HG02623 (cell line): ENCODE measurements around the gene CLN5.
A peak's percentile ranks its signal among the peaks of the same experiment; 100 is the strongest.
"Not testable (repeated sequence)": the region's sequence is repeated elsewhere in the genome, so short reads cannot be mapped to it uniquely, and the experiment has no call there.

Source experiments
- ATAC-seq: cut with Tn5 transposase; IDR thresholded peaks from one replicate; pipeline ENCODE4 v1.9.1; 2021; ENCODE audit warnings: moderate library complexity; ENCODE audit not compliant: unreplicated experiment

The CLN5 gene

DNA sequence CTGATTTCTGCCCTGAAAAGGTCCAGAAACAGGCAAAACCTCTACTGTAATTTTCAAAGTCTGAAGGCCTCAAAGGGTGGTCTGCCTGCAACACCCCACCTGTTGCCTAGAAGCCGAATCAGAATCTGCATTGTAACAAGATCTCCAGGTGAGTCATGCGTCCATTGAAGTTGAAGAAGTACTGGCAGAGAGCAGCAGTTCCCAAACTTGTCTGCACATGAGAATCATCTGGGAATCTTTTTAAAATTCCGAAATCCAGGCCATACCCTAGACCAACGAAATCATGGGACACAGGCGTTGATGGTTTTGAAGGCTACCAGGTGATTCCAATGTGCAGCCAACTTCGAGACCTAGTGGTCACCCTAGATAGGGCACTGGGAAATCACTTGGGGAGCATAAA lies 16.0 kb upstream of the CLN5 start:
- ATAC-seq = no peak

DNA sequence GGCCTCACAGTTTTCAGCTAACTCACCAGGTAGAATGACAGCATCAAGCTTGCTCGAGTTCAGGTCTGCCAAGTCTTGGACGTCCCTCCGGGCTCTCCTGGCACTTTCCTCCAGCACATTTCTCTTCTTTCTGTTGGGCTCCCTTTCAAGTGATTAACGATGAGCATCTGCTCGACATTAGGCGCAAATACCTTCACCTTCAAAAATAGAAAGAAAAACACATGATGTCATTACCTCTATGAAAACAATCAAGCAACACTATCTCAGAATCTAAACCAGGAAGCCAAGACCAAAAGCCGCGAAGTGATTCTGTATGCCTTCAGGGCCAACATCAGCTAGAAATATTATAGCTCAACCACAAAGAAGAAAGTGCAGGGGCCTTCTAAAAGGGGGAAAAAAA lies 15.4 kb upstream of the CLN5 start:
- no peak for ATAC-seq

- ATAC-seq = no peak
These were observed 15.0 kb upstream of the CLN5 start for GRCh38 chr13:76976929-76977328.

DNA sequence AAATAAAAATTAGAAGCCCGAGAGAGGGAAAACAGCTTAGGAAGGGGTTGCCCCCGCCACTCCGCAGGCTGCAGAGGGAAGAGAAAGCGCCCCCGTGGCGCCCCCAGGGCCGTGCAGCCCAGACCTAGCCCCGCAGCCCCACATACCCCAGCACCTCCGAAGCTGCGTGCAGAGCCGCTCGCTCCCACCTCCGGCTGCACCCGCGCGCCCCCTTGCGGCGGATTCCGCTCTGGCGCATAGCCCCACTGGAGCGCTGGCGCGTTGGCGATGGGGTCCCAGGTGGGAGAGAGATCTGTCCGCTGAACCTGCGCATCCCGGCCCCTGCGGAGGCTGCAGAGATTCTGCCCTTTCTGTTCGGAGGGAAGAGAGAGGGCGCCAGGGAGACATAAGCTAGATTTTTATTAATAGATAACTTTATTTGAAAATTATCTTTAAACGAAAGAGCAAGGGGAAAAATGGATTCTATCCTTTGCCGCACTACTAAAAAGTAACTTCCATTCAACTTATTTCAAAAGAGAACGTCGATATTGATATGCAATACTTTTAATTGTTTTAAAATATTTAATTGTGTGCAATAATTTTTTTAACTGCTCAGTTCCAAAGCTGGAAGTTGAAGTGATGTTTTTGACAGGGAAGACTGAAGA lies 11.7 kb upstream of the CLN5 start:
- peak; percentile 100 for ATAC-seq

DNA sequence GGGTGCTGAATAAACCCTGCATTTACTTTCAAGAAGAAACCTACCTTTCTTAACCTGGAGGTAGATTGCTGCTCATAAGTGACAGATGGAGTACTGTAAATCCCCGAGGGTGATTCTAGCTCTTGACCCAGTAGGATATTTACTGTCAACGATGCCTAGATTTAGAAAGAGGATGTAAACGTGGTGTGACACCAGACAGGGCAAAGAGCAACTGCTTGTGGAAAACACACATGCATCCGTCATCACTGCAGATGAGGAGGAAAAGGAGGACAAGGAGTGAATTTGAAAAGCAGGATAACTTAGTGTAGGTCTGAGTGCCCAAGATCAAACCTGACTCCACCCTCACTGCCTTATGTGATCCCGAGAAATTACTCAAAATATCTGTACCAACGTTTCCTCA lies 9.8 kb upstream of the CLN5 start:
- ATAC-seq = no peak

- ATAC-seq = no peak
These were observed 8.2 kb upstream of the CLN5 start for GRCh38 chr13:76983676-76984075.

DNA sequence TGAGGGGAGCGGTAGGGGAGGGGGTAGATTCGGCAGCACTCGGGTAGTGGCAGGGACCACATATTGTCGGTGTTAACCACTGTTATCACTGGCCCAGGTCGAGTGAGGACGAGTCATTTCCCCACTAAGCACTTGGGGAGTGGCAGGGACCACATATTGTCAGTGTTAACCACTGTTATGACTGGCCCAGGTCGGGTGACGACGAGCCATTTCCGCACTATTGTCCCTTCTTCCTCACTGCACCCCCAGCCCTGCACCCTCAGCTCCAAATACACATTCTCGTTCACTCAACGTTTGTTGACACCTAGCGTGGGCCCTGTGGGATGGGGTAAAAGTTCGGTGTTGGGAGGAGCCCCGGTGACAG lies 467 bp upstream of the CLN5 start:
- peak; percentile 36 for ATAC-seq

- ATAC-seq = no peak
These were observed 694 bp downstream of the CLN5 start for GRCh38 chr13:76992548-76993001.

DNA sequence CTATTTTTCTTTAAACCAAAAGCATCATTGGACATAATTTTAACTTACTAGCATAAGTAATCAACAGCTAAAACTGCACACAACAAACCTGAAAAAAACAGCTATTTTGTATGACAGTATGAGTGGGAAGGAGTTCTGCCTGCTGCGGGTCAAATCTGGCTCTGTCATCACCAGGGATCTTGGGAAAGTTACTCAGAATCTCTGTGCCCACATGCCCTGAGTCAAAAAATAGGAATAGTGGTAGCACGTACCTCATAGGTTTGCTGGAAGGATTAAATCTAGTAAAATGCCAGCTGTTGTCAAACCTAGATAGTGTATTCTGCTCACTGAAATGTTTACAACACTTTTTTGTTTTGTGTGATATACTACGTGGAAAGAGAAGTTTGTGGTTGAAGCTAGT lies 1.1 kb downstream of the CLN5 start:
- no peak for ATAC-seq

DNA sequence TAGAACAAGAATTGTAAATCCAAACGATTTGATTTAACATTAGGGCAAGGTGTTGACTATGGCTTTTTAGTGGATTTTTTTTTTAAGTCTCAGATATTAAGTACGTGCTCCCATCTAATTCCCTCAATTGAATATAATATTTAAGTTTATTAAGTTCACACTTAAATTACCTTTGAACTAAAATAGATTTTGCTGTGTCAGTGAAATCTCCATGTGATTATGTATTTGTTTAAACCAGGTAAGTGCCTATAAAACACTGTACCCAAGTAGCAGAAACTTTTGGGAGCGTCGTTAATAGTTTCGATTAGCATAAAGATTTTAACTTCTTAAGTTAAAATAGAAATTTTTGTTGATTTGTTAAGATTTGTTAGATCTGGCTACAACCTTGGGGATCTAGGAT lies 1.6 kb downstream of the CLN5 start:
- no peak for ATAC-seq

- ATAC-seq = no peak
These were observed 2.4 kb downstream of the CLN5 start for GRCh38 chr13:76994281-76994680.

GRCh38 chr13:77000475-77000874 lies 8.6 kb downstream of the CLN5 start:
- ATAC-seq = no peak

- no peak for ATAC-seq
These were observed 9.7 kb downstream of the CLN5 start for GRCh38 chr13:77001540-77001939.

- no peak for ATAC-seq
These were observed 10.2 kb downstream of the CLN5 start for GRCh38 chr13:77001963-77002587.

DNA sequence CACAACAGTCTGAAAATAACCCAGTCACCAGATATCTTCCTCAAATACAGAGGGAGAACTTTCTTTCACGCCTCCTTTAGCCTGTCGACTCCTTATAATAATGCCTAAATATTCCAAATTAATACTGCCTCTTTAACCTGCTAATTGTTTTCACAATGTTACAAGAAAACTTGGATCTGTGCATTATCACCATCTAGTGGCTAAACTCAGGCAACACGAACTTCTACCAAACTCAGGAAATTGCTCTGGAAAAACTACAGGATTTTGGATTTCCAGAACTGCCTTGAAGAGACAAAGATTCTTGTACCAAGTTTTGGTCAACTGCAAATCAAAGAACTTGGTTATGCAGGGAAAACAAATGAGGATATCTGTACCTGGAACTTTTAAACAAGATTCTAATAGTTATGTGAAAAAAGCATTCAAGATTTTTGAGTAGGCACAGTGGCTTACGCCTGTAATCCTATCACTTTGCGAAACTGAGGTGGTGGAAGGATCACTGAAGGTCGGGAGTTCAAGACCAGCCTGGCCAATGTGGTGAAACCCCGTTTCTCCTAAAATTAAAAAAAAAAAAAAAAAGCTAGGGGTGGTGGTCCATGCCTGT lies 10.8 kb downstream of the CLN5 start:
- ATAC-seq = no peak

DNA sequence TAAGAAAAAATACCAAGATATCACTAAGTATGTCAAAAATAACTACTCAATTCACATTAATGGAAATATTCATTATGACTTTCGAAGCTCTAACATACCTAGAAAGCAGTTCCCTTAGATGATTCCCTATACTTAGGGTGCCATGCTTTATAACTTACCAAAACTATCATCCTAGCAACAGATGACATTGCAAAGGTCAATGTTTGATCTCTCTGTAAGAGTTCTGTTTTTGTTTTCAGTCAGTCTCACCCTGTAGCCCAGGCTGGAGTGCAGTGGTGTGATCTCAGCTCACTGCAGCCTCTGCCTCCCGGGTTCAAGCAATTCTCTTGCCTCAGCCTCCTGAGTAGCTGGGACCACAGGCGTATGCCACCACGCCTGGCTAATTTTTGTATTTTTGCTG lies 16.5 kb downstream of the CLN5 start:
- ATAC-seq = not testable (repeated sequence)

GRCh38 chr13:77009011-77009410 lies 17.1 kb downstream of the CLN5 start:
- peak; percentile 49 for ATAC-seq

DNA sequence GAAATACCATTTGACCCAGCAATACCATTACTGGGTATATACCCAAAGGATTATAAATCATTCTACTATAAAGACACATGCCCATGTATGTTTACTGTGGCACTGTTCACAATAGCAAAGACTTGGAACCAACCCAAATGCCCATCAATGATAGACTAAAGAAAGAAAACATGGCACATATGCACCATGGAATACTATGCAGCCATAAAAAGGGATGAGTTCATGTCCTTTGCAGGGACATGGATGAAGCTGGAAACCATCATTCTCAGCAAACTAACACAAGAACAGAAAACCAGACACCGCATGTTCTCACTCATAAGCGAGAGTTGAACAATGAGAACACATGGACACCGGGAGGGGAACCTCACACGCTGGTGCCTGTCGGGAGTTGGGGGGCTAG lies 17.8 kb downstream of the CLN5 start:
- not testable (repeated sequence) for ATAC-seq

GRCh38 chr13:77013853-77014542 lies 22.1 kb downstream of the CLN5 start:
- no peak for ATAC-seq

DNA sequence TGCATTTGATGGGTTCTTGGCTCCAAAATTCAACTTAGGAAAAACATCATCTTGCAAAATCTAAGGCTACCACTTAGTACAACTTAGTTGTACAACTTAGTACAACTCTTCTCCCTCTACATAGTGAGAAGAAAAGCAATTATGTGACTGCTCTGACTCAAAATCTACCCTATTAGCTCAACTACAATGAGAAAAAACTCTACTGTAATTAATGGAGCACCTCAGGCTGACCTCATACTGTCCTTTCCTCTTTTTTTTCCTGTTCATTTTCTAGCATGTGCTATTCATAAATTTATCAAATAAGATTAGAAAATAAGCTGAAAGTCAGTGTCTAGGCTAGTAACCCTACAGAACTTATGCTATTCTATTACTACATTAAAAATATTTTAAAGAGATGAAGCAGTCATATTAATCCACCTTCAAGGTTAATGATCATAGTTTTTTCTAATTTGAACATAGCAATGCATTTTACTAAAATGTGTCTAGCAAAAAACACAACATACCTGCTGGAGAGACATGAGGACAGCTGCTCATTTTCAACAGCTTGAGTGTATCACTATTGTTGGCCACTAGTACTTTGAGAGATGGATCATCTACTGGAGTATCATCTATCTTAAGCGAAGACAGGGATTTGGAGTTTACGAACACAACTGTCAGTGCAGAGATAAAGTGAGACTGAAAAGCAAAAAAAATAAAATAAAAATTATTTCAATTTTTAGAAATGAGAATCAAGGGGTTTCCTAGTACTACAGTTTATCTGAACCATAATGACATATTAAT lies 23.2 kb downstream of the CLN5 start:
- ATAC-seq = no peak

- ATAC-seq = no peak
These were observed 24.5 kb downstream of the CLN5 start for GRCh38 chr13:77016251-77016812.
